H1 (cell line): ENCODE measurements around the gene CTNND2.

Experiments used
- CBX5 ChIP-seq: fragments of 300-800, 300-1000 bp; sonication (generic); IDR thresholded peaks from 2 replicates; pipeline ENCODE4 v1.7.1; 2016; ENCODE audit warnings: antibody characterized with exemption, low read length, low read depth
- EP300 ChIP-seq, 2 experiments: IDR thresholded peaks; 1 replicate in 1 of 2; 2 replicates in 1 of 2; pipeline ENCODE4 v1.6.1; 2011 to 2012; ENCODE audit warnings: low read depth in 2 of 2, low read length in 2 of 2, mild to moderate bottlenecking in 2 of 2, borderline replicate concordance in 1 of 2, inconsistent platforms in 1 of 2, moderate library complexity in 1 of 2
- HDAC2 ChIP-seq, 2 experiments: fragments of 300-600 bp in 1 of 2; sonication (generic) in 1 of 2; IDR thresholded peaks; 2 replicates each; pipeline ENCODE4 v1.6.1; 2011 to 2012; ENCODE audit warnings: low read depth in 2 of 2, low read length in 2 of 2, mild to moderate bottlenecking in 2 of 2, moderate library complexity in 2 of 2, borderline replicate concordance in 1 of 2, inconsistent platforms in 1 of 2
- NRF1 ChIP-seq: IDR thresholded peaks from 2 replicates; pipeline ENCODE4 v1.6.1; 2011; ENCODE audit warnings: mild to moderate bottlenecking, low read depth, low read length, improper control_type of control experiment
- POLR2A ChIP-seq, 2 experiments: IDR thresholded peaks; 1 replicate in 1 of 2; 2 replicates in 1 of 2; pipeline ENCODE4 v1.6.1; 2011; ENCODE audit warnings: low read depth in 2 of 2, low read length in 2 of 2, mild to moderate bottlenecking in 2 of 2; ENCODE audit errors: control extremely low read depth in 1 of 2
- POLR2AphosphoS5 ChIP-seq: IDR thresholded peaks from 2 replicates; pipeline ENCODE4 v1.6.1; 2011; ENCODE audit warnings: low read depth, low read length
- TF ChIP-seq, protein P1 (sequence below), 3 experiments: IDR thresholded peaks; 1 replicate in 2 of 3; 2 replicates in 1 of 3; pipeline versions ENCODE4 v1.5.1 to v1.6.1; 2011; ENCODE audit warnings: low read length in 3 of 3, mild to moderate bottlenecking in 3 of 3, inconsistent platforms in 2 of 3, low read depth in 1 of 3, moderate library complexity in 1 of 3; ENCODE audit not compliant: insufficient read depth in 1 of 3; ENCODE audit errors: control extremely low read depth in 1 of 3
- TF ChIP-seq, protein P2 (sequence below): IDR thresholded peaks from 2 replicates; pipeline ENCODE4 v1.6.1; 2011; ENCODE audit warnings: low read length, improper control_type of control experiment
- TF ChIP-seq, protein P3 (sequence below): IDR thresholded peaks from 2 replicates; pipeline ENCODE4 v1.6.1; 2012; ENCODE audit warnings: low read length, inconsistent platforms

GRCh38 chr5:11429254-11429653 lies 475.0 kb downstream of the CTNND2 start:
- TF ChIP-seq, protein P1, sequence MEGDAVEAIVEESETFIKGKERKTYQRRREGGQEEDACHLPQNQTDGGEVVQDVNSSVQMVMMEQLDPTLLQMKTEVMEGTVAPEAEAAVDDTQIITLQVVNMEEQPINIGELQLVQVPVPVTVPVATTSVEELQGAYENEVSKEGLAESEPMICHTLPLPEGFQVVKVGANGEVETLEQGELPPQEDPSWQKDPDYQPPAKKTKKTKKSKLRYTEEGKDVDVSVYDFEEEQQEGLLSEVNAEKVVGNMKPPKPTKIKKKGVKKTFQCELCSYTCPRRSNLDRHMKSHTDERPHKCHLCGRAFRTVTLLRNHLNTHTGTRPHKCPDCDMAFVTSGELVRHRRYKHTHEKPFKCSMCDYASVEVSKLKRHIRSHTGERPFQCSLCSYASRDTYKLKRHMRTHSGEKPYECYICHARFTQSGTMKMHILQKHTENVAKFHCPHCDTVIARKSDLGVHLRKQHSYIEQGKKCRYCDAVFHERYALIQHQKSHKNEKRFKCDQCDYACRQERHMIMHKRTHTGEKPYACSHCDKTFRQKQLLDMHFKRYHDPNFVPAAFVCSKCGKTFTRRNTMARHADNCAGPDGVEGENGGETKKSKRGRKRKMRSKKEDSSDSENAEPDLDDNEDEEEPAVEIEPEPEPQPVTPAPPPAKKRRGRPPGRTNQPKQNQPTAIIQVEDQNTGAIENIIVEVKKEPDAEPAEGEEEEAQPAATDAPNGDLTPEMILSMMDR (IDR thresholded peaks at IDR 0.05; ENCODE audit: control extremely low read depth in 1 of 3, insufficient read depth in 1 of 3, low read depth in 1 of 3, low read length in 3 of 3): no peak
- no peak for TF ChIP-seq POLR2A (IDR thresholded peaks at IDR 0.05; ENCODE audit: control extremely low read depth in 1 of 2, low read depth in 2 of 2, low read length in 2 of 2)
- TF ChIP-seq EP300 (IDR thresholded peaks at IDR 0.05; ENCODE audit: borderline replicate concordance in 1 of 2, low read depth in 2 of 2, low read length in 2 of 2): no peak
- TF ChIP-seq, protein P2, sequence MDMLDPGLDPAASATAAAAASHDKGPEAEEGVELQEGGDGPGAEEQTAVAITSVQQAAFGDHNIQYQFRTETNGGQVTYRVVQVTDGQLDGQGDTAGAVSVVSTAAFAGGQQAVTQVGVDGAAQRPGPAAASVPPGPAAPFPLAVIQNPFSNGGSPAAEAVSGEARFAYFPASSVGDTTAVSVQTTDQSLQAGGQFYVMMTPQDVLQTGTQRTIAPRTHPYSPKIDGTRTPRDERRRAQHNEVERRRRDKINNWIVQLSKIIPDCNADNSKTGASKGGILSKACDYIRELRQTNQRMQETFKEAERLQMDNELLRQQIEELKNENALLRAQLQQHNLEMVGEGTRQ: no peak
- TF ChIP-seq HDAC2 (IDR thresholded peaks at IDR 0.05; ENCODE audit: borderline replicate concordance in 1 of 2, low read depth in 2 of 2, low read length in 2 of 2): no peak
- TF ChIP-seq POLR2AphosphoS5: no peak
- TF ChIP-seq NRF1: no peak
- no peak for TF ChIP-seq CBX5
- TF ChIP-seq, protein P3, sequence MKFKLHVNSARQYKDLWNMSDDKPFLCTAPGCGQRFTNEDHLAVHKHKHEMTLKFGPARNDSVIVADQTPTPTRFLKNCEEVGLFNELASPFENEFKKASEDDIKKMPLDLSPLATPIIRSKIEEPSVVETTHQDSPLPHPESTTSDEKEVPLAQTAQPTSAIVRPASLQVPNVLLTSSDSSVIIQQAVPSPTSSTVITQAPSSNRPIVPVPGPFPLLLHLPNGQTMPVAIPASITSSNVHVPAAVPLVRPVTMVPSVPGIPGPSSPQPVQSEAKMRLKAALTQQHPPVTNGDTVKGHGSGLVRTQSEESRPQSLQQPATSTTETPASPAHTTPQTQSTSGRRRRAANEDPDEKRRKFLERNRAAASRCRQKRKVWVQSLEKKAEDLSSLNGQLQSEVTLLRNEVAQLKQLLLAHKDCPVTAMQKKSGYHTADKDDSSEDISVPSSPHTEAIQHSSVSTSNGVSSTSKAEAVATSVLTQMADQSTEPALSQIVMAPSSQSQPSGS: no peak
